ENCODE data around the gene IL10RA. TPM values are rescaled to one million over a fixed set of nuclear protein-coding genes. Genes with fewer than 3 reads are reported as not detected.

IL10RA gene
- total RNA-seq, 1 donor from 2014 or later: not detected

DNA sequence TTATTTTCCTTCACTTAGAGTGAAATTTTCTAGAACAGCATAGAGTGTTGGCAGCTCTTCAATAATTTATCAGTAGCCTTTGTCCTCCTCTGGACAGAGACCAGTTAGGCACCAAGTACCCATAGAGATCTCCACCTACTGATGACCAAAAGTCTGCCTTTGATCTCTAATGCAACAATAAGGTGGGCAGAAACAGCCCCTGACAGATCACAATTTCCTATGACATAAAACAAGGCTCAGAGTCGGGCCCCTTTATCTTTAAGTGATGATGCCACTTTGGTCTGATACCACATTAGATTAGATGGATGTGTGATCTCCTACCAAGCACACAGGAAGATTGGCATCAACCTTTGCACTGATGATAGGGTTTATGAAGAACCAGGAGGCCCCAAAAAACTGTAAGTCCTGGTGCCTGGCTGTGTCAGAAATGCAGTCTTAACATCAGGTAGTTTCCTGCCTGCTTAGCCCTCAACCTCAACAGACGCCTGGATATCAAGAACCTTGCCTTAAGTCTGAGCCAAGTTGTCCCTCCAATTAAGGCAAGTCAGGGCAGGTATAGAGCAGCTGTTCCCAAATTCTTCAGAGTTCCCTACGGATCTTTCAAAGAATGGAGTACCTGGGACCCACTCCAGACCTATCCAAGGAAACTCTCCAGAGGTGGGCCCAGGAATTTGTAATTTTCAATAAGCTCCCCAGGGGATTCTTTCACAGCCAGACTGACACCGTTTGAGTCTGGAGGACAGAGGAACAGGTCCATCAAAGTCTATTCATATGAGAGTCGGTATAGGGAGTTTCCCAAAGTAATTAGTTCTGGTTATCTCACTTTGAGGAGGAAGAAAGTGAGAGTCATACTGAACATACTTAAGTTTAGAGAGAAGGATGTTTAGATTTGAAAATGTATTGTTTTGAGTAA is 60.1 kb downstream of the IL10RA start:
- FAIRE-seq: no peak
- DNase-seq (ENCODE audit: low read depth): peak; percentile 27
- Histone ChIP-seq H3K27me3 (ENCODE audit: control insufficient read depth, insufficient read depth, low read length) (no peaks in the 10 kb centered on the region), H3K36me3 (ENCODE audit: control insufficient read depth, insufficient read depth, low read length) (no peaks in the 10 kb centered on the region), H3K4me3 (ENCODE audit: low read depth, low read length) (no peak overlapping the region)
- TF ChIP-seq, protein P1, sequence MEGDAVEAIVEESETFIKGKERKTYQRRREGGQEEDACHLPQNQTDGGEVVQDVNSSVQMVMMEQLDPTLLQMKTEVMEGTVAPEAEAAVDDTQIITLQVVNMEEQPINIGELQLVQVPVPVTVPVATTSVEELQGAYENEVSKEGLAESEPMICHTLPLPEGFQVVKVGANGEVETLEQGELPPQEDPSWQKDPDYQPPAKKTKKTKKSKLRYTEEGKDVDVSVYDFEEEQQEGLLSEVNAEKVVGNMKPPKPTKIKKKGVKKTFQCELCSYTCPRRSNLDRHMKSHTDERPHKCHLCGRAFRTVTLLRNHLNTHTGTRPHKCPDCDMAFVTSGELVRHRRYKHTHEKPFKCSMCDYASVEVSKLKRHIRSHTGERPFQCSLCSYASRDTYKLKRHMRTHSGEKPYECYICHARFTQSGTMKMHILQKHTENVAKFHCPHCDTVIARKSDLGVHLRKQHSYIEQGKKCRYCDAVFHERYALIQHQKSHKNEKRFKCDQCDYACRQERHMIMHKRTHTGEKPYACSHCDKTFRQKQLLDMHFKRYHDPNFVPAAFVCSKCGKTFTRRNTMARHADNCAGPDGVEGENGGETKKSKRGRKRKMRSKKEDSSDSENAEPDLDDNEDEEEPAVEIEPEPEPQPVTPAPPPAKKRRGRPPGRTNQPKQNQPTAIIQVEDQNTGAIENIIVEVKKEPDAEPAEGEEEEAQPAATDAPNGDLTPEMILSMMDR (IDR thresholded peaks at IDR 0.05; ENCODE audit: insufficient read depth, low read length, severe bottlenecking): no peak

DNA sequence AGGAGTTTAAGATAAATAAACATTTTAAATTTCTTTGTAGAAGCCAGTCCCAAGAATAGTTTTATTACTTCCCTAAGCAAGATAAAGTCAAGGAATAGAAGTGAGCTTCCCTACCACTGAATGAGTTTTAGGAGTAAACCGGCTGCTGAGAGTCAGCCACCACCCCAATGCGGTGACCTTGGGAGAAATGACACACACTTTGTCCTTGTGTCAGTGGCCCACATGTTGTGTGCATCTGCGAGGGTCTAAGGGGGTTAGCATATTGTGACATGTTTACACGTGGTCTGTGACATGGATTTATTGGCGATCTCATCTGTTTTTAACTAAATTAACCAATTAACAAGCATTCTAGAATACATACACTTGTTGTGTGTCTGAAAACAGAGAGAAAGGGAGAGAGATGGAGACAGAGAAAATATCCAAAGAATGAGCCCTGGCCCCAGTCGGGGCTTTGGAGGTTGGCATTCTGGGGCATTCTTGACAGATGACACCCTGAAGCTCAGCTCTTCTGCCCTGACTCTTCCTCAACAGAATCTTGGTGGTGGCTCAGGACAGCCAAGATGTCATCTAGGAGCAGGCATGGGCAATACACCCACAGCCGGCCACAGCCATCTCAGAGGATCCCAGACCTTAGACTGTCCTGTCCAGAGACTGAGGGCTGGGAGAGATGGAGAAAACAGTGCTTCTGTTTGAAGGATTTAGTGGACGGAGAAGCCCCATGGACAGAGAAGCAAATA is 60.9 kb downstream of the IL10RA start:
- no peak for DNase-seq (ENCODE audit: low read depth)
- TF ChIP-seq, protein P1 (IDR thresholded peaks at IDR 0.05; ENCODE audit: insufficient read depth, low read length, severe bottlenecking): no peak
- H3K36me3 ChIP-seq (ENCODE audit: control insufficient read depth, insufficient read depth, low read length): no peaks in the 10 kb centered on the region
- no peaks in the 10 kb centered on the region for H3K27me3 ChIP-seq (ENCODE audit: control insufficient read depth, insufficient read depth, low read length)
- FAIRE-seq: no peak
- no peak overlapping the region for H3K4me3 ChIP-seq (ENCODE audit: low read depth, low read length)

DNA sequence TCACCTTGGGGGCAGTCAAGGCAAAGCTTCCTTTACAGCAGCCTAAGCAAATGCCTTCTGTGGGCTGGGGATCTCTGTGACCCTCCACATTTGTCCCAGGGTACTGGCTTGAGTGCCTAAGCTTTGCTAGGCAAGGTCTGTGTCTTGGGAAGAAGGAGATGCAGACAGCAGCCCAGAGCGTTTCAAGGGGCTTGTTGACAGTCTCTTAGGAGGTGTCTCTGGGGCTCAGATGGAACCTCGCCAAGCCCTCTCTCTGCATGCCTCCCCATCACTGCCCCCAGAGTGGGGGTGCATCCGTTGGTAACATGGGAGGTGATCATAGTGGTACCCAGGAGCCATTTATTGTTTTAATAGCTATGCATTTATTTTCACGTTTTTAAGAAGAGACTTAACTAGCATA is 61.6 kb downstream of the IL10RA start:
- DNase-seq (ENCODE audit: low read depth): no peak

DNA sequence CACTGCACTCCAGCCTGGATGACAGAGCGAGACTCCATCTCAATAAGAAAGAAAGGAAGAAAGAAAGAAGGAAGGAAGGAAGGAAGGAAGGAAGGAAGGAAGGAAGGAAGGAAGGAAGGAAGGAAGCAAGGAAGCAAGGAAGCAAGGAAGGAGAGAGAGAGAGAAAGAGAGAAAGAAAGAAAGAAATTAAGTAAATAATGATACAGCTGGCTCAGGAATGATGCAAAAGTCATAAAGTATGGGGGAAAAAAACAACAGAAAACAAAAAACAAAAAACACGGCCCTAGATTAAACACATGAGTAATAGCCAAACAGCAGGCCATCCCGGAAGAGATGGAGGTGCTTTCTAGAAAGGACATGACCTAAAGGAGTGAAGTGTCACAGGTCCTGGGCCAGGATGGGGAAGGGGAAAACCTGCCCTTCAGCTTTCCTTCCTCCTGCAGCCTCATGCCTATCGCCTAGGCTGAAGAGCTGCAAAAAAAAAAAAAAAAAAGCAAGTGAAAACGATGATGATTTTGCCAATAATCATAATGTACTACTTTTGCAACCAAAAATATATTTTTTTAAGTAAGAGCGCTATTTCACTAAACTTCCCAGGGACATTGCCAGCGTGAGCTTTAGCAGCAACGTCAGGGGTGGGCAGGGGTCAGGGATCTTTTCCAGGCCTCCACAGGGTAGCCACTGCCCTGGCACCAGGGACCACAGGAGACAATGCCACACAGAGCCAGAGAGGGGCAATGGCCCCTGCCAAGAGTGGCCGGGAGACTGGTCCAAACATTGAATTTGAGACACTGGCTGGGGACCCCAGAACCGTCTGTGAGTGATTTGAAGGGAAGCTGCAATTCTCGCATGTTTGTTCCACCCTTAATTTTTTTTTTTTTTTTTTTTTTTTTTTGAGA is 62.5 kb downstream of the IL10RA start:
- DNase-seq (ENCODE audit: low read depth): no peak
- FAIRE-seq: no peak

More for the DNA sequence above, 61.6 kb downstream of the IL10RA start:
- Histone ChIP-seq H3K36me3 (ENCODE audit: control insufficient read depth, insufficient read depth, low read length) (no peaks in the 10 kb centered on the region), H3K27me3 (ENCODE audit: control insufficient read depth, insufficient read depth, low read length) (no peaks in the 10 kb centered on the region), H3K4me3 (ENCODE audit: low read depth, low read length) (no peak overlapping the region)
- no peak for FAIRE-seq
- TF ChIP-seq, protein P1 (IDR thresholded peaks at IDR 0.05; ENCODE audit: insufficient read depth, low read length, severe bottlenecking): no peak

DNA sequence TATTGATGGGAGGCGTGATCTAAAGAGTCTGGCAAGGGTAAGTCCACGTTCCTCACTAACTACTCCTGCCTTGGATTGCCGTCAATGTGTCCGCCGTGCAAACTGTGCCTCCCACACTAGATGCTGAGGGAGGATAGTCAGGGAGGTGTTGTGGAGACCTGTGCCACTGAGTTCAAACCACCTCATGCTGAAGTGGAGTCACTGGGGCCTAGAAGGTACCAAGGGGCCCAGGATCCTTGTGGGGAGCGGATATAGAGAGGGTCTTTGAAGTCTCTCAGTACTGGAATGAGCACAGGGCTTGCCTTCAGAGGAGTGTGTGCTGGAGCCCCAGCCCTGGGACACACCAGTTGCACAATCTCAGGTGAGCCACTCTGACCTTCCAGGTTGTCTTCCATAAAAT is 63.6 kb downstream of the IL10RA start:
- Histone ChIP-seq H3K36me3 (ENCODE audit: control insufficient read depth, insufficient read depth, low read length) (no peaks in the 10 kb centered on the region), H3K4me3 (ENCODE audit: low read depth, low read length) (no peak overlapping the region), H3K27me3 (ENCODE audit: control insufficient read depth, insufficient read depth, low read length) (no peaks in the 10 kb centered on the region)
- FAIRE-seq: peak; percentile 70
- TF ChIP-seq, protein P1 (IDR thresholded peaks at IDR 0.05; ENCODE audit: insufficient read depth, low read length, severe bottlenecking): no peak
- no peak for DNase-seq (ENCODE audit: low read depth)

More for the DNA sequence above, 62.5 kb downstream of the IL10RA start:
- Histone ChIP-seq H3K36me3 (ENCODE audit: control insufficient read depth, insufficient read depth, low read length) (no peaks in the 10 kb centered on the region), H3K4me3 (ENCODE audit: low read depth, low read length) (no peak overlapping the region), H3K27me3 (ENCODE audit: control insufficient read depth, insufficient read depth, low read length) (no peaks in the 10 kb centered on the region)
- TF ChIP-seq, protein P1 (IDR thresholded peaks at IDR 0.05; ENCODE audit: insufficient read depth, low read length, severe bottlenecking): no peak

Data from bronchial epithelial cell (primary cell).